Astrocyte (in vitro differentiated cells and primary cell): Measurements from ENCODE around the gene C15orf40.

Experiments
- EZH2 ChIP-seq: IDR thresholded peaks from 2 replicates; pipeline ENCODE4 v1.6.1; 2012; ENCODE audit warnings: mild to moderate bottlenecking, low read length, inconsistent platforms; ENCODE audit not compliant: insufficient read depth
- TF ChIP-seq, protein P1 (sequence below): IDR thresholded peaks from 2 replicates; pipeline ENCODE4 v1.5.1; 2011; ENCODE audit warnings: low read depth, mild to moderate bottlenecking, inconsistent platforms, low read length, moderate library complexity; ENCODE audit not compliant: insufficient read depth

DNA sequence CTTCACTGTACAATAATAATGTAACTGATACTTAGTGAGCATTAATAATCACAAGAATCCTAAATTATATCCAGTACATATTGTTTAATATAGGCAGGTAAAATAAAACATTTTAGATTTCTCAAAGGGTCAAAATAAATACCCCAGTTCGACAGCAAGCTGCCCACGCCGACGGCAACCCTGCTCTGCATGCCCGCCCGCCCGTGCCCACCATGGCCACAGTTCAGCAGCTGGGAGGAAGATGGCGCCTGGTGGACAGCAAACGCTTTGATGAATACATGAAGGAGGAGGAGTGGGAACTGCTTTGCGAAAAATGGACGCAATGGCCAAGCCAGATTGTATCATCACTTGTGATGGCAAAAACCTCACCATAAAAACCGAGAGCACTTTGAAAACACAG lies 32.7 kb upstream of the C15orf40 start:
- TF ChIP-seq, protein P1, sequence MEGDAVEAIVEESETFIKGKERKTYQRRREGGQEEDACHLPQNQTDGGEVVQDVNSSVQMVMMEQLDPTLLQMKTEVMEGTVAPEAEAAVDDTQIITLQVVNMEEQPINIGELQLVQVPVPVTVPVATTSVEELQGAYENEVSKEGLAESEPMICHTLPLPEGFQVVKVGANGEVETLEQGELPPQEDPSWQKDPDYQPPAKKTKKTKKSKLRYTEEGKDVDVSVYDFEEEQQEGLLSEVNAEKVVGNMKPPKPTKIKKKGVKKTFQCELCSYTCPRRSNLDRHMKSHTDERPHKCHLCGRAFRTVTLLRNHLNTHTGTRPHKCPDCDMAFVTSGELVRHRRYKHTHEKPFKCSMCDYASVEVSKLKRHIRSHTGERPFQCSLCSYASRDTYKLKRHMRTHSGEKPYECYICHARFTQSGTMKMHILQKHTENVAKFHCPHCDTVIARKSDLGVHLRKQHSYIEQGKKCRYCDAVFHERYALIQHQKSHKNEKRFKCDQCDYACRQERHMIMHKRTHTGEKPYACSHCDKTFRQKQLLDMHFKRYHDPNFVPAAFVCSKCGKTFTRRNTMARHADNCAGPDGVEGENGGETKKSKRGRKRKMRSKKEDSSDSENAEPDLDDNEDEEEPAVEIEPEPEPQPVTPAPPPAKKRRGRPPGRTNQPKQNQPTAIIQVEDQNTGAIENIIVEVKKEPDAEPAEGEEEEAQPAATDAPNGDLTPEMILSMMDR, result no peak
- no peak for TF ChIP-seq EZH2
